Loucy (cell line): ENCODE results near the gene JUP.

ENCODE experiments used
- EZH2phosphoT487 ChIP-seq: fragments of 200-600 bp; IDR thresholded peaks from 2 replicates; pipeline ENCODE4 v1.6.1; 2018; ENCODE audit warnings: antibody characterized with exemption, mild to moderate bottlenecking, moderate library complexity, borderline replicate concordance
- TF ChIP-seq, protein P1 (sequence below): fragments of 200-600 bp; sonication (generic); conservative IDR thresholded peaks from 2 replicates; pipeline ENCODE4 v1.5.1; 2014; ENCODE audit warnings: mild to moderate bottlenecking, antibody characterized with exemption, low read length

- TF ChIP-seq, protein P1, sequence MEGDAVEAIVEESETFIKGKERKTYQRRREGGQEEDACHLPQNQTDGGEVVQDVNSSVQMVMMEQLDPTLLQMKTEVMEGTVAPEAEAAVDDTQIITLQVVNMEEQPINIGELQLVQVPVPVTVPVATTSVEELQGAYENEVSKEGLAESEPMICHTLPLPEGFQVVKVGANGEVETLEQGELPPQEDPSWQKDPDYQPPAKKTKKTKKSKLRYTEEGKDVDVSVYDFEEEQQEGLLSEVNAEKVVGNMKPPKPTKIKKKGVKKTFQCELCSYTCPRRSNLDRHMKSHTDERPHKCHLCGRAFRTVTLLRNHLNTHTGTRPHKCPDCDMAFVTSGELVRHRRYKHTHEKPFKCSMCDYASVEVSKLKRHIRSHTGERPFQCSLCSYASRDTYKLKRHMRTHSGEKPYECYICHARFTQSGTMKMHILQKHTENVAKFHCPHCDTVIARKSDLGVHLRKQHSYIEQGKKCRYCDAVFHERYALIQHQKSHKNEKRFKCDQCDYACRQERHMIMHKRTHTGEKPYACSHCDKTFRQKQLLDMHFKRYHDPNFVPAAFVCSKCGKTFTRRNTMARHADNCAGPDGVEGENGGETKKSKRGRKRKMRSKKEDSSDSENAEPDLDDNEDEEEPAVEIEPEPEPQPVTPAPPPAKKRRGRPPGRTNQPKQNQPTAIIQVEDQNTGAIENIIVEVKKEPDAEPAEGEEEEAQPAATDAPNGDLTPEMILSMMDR, result no peak
- TF ChIP-seq EZH2phosphoT487, result no peak
Observed at GRCh38 chr17:41730479-41730878, 56.0 kb downstream of the JUP start.
